Measurements from ENCODE around the gene FGF9. TPM values are rescaled to one million over a fixed set of nuclear protein-coding genes. Genes with fewer than 3 reads are reported as not detected.

FGF9 gene
- polyA plus RNA-seq, 1 donor: 14.3 TPM

GRCh38 chr13:21674490-21675009 lies 3.7 kb downstream of the FGF9 start:
- DNase-seq: no peak

- no peak for DNase-seq
Observed at GRCh38 chr13:21675095-21675991, 4.5 kb downstream of the FGF9 start.

GRCh38 chr13:21676611-21677021 lies 5.7 kb downstream of the FGF9 start:
- no peak for DNase-seq

GRCh38 chr13:21677075-21677623 lies 6.3 kb downstream of the FGF9 start:
- DNase-seq: no peak

- no peak for DNase-seq
Observed at GRCh38 chr13:21683034-21683733, 12.3 kb downstream of the FGF9 start.

- DNase-seq: no peak
Observed at GRCh38 chr13:21684576-21684975, 13.7 kb downstream of the FGF9 start.

- DNase-seq: no peak
Observed at GRCh38 chr13:21685485-21686064, 14.7 kb downstream of the FGF9 start.

- no peak for DNase-seq
Observed at GRCh38 chr13:21686751-21687391, 16.0 kb downstream of the FGF9 start.

- no peak for DNase-seq
Observed at GRCh38 chr13:21688056-21688455, 17.2 kb downstream of the FGF9 start.

GRCh38 chr13:21689097-21689496 lies 18.2 kb downstream of the FGF9 start:
- DNase-seq: no peak

- no peak for DNase-seq
Observed at GRCh38 chr13:21690955-21691354, 20.1 kb downstream of the FGF9 start.

- DNase-seq: no peak
Observed at GRCh38 chr13:21691500-21691899, 20.6 kb downstream of the FGF9 start.

- DNase-seq: no peak
Observed at GRCh38 chr13:21691928-21692327, 21.1 kb downstream of the FGF9 start.

- no peak for DNase-seq
Observed at GRCh38 chr13:21694831-21695230, 24.0 kb downstream of the FGF9 start.

GRCh38 chr13:21695546-21695945 lies 24.7 kb downstream of the FGF9 start:
- no peak for DNase-seq

- DNase-seq: no peak
Observed at GRCh38 chr13:21696865-21697448, 26.1 kb downstream of the FGF9 start.

- DNase-seq: no peak
Observed at GRCh38 chr13:21698817-21699679, 28.2 kb downstream of the FGF9 start.

GRCh38 chr13:21701460-21701859 lies 30.6 kb downstream of the FGF9 start:
- no peak for DNase-seq

- DNase-seq: no peak
Observed at GRCh38 chr13:21703846-21704245, 33.0 kb downstream of the FGF9 start.

- no peak for DNase-seq
Observed at GRCh38 chr13:21707586-21707985, 36.7 kb downstream of the FGF9 start.

GRCh38 chr13:21709697-21710096 lies 38.8 kb downstream of the FGF9 start:
- no peak for DNase-seq
